GM10847 (cell line): ENCODE measurements around the gene FAM131B.

Experiments used
- POLR2A ChIP-seq: IDR thresholded peaks from 2 replicates; pipeline ENCODE4 v1.6.1; 2011; ENCODE audit not compliant: insufficient read length; ENCODE audit errors: extremely low read depth

FAM131B gene

DNA sequence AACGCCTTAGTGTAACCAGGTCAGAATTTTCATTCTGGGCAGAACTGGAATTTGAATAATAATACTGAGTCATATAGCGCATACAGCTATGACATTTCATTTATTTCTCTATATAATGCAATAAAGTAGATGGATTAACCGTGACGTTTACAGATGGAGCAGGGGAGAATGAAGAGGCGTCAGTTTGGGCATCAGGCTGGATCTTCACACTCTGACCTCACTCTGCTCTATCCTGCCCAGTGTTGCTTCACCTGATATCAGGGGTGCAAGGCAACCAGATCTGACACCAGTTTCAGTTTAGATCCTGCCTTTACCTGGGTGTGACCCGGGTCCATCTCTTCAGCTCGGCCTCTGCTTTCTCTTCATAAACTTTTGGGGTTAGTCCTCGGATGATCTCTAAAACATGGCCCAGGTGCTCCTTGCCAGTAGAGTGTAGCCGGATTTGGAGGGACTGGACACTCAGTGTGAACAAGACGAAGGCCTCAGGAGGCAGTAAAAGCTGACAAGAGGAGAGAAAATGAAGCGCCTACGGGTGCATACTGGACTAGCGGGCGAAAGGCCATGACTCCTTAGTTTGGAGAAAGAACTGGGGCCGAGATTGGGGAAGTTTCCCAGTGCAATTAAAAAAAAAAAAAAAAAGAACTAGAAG is 17.2 kb upstream of the FAM131B start:
- no peak for TF ChIP-seq POLR2A

DNA sequence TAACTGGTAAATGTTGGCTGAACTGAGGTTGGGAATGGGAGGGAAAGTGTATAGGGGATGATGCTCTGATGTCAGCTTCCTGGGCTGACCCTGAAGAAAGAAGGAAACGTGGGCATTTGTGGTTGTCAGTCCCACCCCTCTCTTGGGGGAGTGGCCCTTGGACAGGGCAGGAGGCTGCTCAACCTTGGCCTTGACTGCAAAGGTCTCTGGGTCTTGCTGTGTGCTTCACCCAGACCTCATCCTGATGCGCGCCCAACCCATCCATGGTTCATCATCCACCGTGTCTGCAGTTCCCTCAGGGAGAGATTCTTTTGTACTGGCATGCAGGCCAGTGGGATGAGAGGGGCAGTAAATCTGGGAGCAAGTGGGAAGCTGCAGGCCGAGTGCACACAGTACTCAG is 13.9 kb upstream of the FAM131B start:
- TF ChIP-seq POLR2A: no peak

DNA sequence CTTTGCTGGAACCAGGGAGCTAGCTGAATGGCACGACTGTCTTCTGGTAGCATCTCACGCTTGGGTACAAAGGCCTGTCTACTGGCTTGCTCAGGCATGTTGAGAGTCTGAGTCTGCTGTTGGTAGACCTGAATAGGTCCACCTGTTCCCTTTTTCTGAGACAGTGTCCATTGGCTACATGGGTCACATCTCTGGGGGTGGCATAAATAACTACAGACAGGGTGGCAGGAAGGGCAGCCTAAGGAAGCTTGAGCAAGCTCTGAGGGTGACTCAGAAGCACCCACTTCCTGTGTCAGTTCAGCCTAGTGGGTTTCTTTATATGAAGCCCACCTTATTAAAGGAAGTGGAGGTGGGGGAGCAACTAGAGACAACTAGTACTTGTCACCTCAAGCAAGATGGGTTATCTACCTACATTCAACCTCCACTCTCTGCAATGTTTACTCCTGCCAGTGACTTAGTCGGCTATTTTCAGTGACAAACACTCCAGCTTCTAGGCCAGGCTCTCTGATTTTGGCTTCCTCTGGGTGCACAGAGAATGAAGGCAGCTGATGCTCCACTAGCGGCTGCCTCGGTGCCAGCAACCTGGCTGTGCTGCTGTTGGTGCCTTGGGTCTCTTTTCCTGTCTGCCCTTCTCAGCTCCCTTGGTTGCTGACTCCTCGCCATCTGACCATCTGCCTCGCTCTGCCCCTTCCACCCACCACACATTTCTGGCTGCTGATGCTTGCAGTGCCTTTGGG is 13.0 kb upstream of the FAM131B start:
- TF ChIP-seq POLR2A: no peak

DNA sequence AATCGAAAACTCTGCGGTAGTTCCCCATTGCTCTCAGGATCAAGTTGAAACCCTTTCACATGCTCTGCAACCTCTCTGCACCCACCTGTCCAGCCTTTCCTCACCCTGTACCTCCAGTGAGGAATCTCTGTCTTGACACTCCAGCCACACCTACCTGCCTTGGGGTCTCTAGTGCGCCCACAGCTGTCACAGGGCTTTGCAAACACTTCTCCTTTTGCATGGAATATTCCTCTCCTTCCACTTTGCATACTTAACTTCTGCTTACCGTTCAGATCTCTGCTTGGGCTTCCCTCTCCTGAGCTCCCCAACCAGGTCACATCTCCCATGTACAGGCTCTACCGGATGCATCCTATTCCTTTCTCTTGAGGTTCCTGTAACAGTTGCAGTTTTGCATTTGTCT is 12.0 kb upstream of the FAM131B start:
- no peak for TF ChIP-seq POLR2A

DNA sequence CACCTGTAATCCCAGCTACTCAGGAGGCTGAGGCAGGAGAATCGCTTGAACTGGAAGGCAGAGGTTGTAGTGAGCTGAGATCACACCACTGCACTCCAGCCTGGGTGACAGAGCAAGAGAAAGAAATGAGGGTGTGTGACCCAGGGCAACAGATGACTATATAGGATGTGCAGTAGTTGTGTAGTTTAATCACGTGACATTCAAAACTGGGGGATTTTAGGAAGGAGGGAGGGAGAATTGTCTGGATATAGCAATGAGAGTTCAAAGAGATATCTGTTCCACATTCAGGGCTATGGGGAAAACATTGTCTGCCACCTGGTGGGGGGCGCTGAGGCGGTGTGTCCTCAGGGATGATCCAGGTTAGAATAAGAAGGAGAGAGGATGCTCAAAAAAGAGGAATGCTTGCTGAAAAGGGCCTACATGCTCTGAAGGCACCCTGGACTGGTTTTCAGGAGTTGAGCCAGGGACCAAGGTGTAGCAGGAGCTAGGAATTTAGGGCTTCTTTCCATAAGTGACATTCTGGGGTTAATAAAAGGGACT is 10.8 kb upstream of the FAM131B start:
- no peak for TF ChIP-seq POLR2A

DNA sequence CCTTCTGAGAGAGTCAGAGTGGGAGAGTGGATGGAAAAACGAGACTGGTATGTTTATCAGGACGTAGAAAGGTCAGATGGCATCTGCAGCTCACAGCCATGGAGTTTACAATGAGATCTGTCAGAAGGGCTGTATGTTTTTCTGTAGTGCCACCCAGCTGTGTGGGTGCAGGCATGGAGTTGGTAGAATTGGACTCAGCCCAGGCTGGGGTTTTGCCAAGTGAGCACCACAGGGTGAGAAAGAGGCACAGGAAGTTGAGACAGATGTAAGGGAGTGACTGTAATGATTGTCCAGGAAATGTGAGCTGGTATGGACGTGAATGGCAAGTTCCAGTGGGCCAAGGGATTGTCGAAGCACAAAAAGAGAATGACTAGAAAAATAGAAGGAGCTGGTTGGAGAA is 9.6 kb upstream of the FAM131B start:
- TF ChIP-seq POLR2A: no peak

DNA sequence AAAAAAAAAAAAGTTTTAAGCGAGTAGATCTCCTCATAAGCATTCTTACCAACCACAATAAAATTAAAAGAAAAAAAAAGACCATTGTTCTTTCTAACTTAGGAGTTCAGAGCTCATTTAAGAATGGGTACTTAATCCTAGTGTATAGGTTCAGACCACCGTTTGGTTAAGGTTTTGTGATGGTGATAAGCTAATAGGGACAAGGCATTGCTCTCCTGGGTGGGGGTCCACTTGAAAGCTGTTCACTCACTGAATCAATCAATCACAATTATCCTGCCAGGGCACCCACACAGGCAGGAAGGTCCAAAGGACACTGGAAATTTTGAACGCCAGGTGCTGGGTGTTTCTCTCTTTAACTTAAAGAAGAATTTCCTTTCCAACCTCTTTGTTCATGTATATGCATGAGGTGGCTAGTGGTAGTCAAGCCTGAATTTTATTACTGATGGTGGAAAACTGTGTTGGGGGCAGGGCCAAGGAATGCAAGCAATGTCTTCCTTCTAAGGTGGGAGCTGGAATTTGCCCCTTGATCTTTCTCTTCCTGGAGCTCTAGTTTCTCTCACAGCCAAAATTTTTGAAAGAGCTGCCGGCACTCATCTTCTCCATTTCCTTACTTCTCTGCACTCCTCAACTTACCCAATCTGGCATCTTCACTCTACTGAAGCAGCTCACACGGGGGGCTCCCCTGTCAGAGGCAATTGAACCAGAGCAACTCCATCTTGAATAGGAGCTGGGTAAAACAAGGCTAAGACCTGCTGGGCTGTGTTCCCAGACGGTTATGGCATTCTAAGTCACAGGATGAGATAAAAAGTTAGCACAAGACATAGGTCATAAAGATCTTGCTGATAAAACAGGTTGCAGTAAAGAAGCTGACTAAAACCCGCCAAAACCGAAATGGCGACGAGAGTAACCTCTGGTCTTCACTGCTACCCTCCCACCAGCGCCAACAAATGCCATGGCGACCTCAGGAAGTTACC is 7.5 kb upstream of the FAM131B start:
- TF ChIP-seq POLR2A: no peak

DNA sequence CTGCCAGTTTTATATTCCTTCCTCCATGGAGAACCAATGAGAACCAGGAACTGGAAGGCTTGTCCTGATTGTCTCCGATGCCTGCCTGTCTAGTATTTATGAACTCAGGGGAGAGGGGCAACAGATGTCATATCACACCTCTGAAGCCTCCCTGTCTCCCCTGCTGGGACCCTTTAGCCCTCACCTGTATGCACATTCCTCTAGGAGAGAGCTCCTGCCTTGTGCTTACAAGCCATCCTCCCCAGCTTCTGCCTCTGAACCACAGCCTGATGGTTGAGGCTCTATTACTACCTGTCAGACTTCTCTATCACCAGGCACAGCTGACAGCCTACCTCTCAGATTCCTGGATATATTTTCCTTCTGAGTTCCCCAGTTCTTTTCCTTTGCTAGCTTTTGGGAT is 5.9 kb upstream of the FAM131B start:
- TF ChIP-seq POLR2A: no peak

DNA sequence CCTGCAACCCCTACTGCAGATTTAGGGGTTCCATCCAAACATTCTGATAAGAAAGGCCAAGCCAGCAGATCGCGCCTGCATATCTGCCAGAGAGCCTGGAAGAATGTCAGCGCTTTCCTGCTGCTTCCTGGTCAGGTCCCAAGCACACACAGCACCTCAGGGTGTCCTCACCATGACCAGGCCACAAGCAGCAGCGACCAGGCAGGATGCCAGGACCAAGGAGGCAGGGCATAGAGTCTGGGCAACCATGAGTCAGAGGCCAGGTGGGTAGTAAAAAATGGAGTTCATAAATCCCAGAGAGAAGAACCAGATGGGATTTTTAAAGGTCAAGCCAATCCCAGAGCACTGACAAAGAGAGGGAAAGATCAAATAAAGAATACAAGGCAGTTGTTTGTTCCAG is 5.5 kb upstream of the FAM131B start:
- TF ChIP-seq POLR2A: no peak

DNA sequence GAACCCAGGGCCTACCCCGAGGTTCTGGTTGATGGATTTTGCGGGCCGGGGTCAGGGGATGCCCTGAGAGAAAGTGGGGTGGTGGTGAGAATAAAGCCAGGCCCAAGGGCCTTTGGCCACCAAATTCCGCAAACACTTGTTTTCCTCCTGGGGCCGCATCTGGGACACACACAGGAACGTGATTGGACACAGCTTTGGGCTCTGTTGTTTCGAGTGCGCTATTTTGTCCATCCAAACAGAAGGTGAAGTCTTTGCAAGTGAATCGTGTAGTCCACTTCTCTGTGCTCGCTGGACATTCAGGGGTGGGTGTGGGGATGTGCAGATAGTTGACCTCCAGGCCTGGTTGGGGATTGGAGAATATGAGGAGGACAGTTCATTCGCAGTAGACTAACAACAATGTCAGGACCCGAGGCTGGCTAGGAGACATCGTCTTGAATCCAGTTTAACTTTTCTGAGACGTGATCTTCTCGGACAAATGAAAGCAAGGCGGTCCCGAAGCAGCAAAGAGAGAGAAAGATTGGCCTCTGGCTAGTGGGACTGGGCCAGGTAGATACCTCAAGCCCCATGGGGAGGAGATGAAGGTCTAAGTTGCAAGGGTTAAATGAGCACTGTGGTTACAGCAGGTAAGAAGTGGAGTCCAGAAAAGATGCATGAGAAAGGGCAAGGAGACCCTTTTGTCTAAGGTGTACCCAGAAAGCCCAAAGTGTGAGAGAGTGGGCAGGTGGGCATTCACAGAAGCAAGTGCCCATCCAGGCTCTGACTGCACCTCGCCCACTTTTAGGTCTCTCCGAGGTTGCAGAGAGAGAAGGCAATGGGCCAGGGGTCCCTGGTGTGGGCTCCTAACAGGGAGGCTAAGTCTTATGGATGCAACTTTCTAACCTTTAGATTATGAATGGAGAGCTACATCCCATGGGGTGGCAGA is 764 bp upstream of the FAM131B start:
- no peak for TF ChIP-seq POLR2A

DNA sequence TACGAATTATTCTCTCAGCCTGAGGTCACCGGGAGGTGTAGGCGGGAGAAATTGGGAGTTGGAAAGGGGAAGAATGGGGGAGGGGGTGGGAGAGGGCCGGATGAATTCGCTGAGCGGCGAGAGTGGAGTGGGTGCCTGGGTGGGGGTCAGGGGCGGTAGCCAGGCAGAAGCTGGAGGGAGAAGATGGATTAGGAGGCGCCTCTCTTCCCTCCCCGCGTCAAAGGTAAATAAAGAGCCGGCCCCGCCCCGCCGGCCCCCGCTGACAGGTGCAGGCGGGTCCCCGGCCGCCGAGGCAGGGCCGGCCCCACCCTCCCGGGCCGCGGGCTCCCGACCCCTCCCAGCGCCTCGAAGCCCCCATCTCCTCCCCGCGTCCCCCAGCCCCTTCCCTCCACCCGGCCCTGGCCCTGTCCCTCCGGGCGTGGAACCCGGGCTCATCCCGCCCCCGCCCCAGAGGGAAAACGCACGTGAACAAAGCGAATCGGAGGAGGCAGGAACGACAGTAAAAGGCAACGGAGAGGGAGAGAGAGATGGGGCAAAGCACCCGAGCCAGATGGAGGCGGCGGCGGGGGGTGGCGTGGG is 872 bp downstream of the FAM131B start:
- no peak for TF ChIP-seq POLR2A

DNA sequence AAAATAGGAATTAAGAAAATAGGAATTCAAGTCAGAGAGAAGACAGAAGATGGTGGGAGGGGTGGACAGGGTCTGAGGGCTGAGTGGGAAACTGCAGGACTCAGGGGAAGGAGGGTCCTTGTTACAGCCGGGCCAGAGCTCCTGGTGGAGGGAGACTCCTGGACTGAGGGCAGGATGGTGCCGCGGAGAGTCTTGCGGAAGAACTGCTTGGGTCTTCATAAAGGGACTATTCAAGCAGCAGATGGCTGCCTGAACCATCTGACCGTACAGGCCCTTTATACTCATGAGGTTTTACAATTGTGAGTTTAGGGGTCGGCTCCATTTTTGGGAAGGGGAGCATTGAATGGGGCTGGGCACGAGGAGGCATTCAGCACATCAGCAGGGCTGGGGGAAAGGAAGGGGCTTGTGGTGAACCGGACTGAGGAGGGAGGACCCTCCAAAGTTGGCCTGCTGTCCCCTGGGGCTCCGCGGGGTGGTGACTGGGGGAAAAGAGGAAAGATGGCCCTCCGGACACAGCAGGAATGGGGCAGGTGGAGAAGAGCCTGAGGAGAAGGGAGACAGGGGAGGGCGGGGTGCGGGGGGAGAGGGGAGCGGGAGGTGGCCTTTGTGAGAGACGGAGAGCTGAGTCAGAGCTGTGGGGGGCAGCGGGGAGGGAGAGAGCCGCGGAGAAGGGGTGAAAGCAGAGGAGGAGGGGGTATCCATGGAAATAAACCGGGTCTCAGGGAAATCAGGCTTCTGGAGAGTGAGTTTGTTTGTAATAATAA is 1.5 kb downstream of the FAM131B start:
- TF ChIP-seq POLR2A: no peak

DNA sequence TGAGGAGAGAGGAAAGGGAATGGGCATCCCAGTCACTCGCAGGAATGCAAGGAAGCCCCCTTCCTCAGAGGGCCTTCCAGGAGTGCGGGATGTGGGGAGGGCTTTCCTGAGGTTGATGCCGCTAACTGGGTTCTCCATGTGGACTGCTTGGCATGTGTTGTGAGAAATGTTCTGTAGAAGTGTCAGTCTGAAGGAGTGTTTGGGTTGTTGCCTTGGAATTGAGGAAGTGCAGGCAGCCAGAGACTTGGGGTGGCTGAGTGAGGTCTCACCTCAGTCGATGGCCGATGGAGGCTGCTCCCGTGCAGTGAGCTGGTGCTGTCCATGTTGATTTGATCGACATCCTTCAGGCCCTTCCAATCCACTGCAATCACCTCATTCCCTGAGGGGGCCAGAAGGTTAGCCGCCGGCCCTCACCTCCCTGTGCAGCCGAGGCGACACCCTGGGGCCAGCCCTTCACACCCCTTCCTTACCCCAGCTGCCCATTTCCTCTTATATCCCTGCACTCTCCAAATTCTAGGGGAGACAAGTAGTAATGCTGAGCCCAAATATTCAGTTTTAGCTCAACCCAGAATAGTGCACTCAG is 2.7 kb downstream of the FAM131B start:
- TF ChIP-seq POLR2A: no peak
